ENCODE results near the gene DLL4.

DLL4 gene

DNA sequence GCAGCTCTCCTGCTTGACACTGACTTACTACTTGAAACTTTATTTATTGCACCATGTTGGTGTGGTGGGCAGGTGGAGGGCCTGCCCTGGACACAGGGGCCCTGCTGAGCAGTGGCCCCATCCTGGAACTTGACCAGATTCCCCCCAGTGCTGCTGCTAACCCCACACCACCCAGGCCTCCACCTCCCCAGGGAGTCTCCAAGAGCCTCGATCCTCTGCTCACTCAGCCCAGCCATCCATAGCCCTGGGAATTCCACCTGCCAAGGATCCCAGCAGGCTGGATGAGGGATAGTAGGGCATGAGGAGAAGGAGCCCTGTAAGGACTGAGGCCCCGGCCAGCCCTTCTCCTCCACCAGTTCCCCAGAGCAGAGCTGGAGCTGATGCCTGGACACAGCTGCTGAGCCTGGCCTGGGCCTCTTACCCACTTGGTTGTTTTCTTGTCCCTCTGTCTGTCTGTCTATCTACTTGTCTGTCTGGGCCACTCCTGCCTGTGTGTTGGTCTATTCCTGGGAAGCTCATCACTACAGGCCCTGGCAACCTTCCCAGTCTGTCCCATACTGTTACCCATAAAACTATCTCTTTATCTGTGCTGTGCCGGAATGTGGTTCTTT is 26.9 kb downstream of the DLL4 start:
- ChIA-PET POLR2A (interaction anchor here (0.6 to 9.1 kb wide), 7 partner anchors 8 to 376 kb away, joined by 3 to 146 read pairs (median 4); partner anchors contain the start of gene OIP5), CTCF (no interaction called here)
- DNase-seq (ENCODE audit: extremely low spot score): no peak

DNA sequence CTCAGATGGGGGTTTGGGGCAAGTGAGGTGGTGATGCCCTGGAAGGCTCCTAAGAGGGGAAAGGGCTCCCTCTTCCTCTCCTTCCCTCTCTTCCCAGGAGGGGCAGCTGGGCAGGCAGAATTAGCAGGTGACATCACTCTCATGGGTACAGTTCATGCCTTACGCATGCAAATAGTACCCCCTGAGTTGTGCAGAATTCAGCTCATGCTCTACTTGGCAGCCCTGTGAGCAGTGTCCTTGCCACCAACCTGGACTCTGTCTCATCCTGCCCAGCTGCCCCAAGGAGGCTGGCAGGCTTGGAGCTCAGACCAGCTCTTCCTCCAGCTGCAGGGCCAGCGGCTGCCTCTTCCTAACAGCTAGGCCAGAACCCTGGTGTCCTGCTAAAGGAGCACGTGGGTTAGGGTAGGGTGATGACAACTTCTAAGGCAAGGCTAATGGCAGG is 27.4 kb downstream of the DLL4 start:
- ChIA-PET POLR2A (interaction anchor here (0.6 to 9.1 kb wide), 9 partner anchors 11 to 376 kb away, joined by 3 to 146 read pairs (median 4); partner anchors contain the start of gene OIP5), CTCF (interaction anchor here (1.0 kb wide), 1 partner anchor 15 kb away, joined by 3 read pairs; no protein-coding TSS in a partner anchor)
- TF ChIP-seq L3MBTL2 (conservative IDR thresholded peaks at IDR 0.05): no peak
- TF ChIP-seq, protein P1, sequence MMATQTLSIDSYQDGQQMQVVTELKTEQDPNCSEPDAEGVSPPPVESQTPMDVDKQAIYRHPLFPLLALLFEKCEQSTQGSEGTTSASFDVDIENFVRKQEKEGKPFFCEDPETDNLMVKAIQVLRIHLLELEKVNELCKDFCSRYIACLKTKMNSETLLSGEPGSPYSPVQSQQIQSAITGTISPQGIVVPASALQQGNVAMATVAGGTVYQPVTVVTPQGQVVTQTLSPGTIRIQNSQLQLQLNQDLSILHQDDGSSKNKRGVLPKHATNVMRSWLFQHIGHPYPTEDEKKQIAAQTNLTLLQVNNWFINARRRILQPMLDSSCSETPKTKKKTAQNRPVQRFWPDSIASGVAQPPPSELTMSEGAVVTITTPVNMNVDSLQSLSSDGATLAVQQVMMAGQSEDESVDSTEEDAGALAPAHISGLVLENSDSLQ (IDR thresholded peaks at IDR 0.05): no peak
- DNase-seq (ENCODE audit: extremely low spot score): no peak

More for the DNA sequence above, 26.9 kb downstream of the DLL4 start:
- no peak for TF ChIP-seq NFRKB (IDR thresholded peaks at IDR 0.05)
- TF ChIP-seq TARDBP (IDR thresholded peaks at IDR 0.05): no peak
- no peak for TF ChIP-seq SUZ12 (IDR thresholded peaks at IDR 0.05)
- no peak for TF ChIP-seq SP1 (IDR thresholded peaks at IDR 0.05)
- TF ChIP-seq ZNF384 (IDR thresholded peaks at IDR 0.05): no peak

DNA sequence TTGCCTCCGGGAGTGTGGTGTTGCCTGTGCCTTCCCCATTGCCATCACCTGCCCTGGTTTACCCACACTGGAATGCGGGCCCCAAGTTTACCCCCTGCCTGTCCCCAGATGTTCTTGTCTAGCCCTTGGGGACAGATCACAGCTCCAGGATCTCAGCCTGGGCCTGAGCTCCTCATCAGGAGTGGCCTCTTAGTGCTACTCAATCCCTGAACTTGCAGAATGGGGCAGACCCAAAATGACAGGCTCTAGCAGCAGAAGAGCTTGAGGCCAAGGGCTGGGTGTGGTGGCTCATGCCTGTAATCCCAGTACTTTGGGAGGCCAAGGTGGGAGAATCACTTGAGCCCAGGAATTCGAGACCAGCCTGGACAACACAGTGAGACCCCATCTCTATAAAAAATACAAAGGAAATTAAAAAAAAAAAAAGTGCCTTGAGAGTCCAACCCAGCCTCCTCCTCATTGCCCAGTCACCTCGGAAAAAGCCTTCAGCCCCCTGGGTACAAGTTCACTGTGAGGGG is 28.0 kb downstream of the DLL4 start:
- TF ChIP-seq ELF4 (IDR thresholded peaks at IDR 0.05) (no peak), BHLHE40 (IDR thresholded peaks at IDR 0.05; ENCODE audit: borderline replicate concordance) (no peak), ZNF384 (IDR thresholded peaks at IDR 0.05) (no peak), LEF1 (IDR thresholded peaks at IDR 0.05; ENCODE audit: borderline replicate concordance) (no peak), L3MBTL2 (conservative IDR thresholded peaks at IDR 0.05) (no peak)
- TF ChIP-seq, protein P1 (IDR thresholded peaks at IDR 0.05): no peak
- no peak for DNase-seq (ENCODE audit: extremely low spot score)
- CTCF ChIA-PET: interaction anchor here (1.0 kb wide), 1 partner anchor 16 kb away, joined by 3 read pairs; no protein-coding TSS in a partner anchor
- POLR2A ChIA-PET: interaction anchor here (0.9 to 9.1 kb wide), 9 partner anchors 11 to 375 kb away, joined by 3 to 146 read pairs (median 4); partner anchors contain the start of gene OIP5

DNA sequence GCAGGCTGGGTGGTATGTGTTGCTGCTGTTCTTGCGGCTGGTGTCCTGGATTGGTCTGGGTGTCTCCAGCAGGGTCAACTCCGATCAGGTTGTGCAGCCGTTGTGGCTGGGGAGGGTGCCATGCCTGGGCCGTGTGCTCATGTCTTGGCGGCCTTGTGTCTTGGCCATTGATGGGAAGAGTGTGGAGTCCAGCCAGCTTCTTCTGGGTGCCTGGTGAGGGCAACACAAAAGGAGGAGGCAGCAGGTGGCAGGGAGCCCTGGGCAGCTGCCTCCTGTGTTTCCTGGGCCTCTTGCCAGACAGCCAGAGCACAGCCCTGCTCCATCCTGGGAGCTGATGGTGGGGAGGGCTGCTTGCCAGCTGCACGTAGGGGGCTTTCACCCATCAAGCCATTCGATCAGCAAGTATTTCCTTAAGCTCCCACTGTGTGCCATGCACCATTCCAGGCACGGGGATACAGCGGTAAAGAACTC is 28.5 kb downstream of the DLL4 start:
- TF ChIP-seq TARDBP (IDR thresholded peaks at IDR 0.05) (no peak), BHLHE40 (IDR thresholded peaks at IDR 0.05; ENCODE audit: borderline replicate concordance) (no peak)
- ChIA-PET CTCF (interaction anchor here (1.0 kb wide), 2 partner anchors 16 kb away, joined by 3 read pairs; no protein-coding TSS in a partner anchor), POLR2A (interaction anchor here (1.0 to 9.1 kb wide), 7 partner anchors 11 to 158 kb away, joined by 3 to 146 read pairs (median 4); no protein-coding TSS in a partner anchor)
- DNase-seq (ENCODE audit: extremely low spot score): no peak

DNA sequence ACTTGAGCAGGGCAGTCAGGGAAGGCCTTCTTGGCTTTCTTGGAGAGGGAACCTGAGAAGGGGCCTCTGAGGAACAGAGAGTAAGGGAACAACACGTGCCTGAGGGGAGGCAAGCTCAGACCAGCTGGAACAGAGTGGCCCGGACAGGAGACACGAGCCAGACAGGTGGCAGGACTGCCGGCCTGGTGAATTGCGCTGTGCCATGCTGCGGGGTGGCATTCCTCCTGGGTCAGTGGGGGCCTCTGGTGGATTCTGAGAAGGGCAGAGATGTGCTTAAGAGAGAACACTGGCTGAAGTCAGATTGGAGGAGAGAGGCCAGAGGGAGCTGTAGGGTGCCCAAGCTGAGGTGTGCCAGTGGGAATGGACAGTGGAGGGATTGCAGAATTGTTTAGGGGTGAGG is 29.0 kb downstream of the DLL4 start:
- POLR2A ChIA-PET: interaction anchor here (1.0 to 9.1 kb wide), 4 partner anchors 10 to 157 kb away, joined by 3 to 146 read pairs (median 5); no protein-coding TSS in a partner anchor
- CTCF ChIA-PET: interaction anchor here (1.0 kb wide), 1 partner anchor 16 kb away, joined by 3 read pairs; no protein-coding TSS in a partner anchor
- no peak for DNase-seq (ENCODE audit: extremely low spot score)
- TF ChIP-seq ARNT (IDR thresholded peaks at IDR 0.05): no peak
- no peak for TF ChIP-seq FOXA1 (IDR thresholded peaks at IDR 0.05)
- TF ChIP-seq SUZ12 (IDR thresholded peaks at IDR 0.05): no peak
- no peak for TF ChIP-seq LEF1 (IDR thresholded peaks at IDR 0.05; ENCODE audit: borderline replicate concordance)
- TF ChIP-seq CTBP1 (IDR thresholded peaks at IDR 0.05; ENCODE audit: borderline replicate concordance): no peak

DNA sequence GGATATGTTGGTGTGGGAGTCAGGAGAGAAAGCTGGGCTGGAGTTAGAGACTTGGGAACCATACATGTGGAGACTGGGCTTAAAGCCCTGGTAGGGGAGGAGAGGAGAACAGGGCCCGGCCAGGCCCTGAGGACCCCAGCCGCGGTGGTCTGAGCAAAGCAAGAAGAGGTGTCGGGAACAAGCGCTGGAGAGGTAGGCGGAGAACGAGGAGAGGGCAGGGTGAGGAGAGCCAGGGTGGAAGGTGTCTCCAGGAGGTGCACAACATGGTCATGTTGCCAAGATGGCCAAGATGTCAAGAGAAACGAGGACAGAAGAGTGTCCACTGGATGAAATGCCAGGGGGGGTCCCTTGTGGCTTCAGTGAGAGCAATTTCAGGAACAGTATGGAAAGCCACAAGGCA is 29.6 kb downstream of the DLL4 start:
- POLR2A ChIA-PET: interaction anchor here (1.1 to 9.1 kb wide), 2 partner anchors 17 to 157 kb away, joined by 3 to 146 read pairs; no protein-coding TSS in a partner anchor
- CTCF ChIA-PET: interaction anchor here (1.0 kb wide), 1 partner anchor 17 kb away, joined by 3 read pairs; no protein-coding TSS in a partner anchor
- TF ChIP-seq ZNF384 (IDR thresholded peaks at IDR 0.05) (no peak), FOXM1 (IDR thresholded peaks at IDR 0.05; ENCODE audit: borderline replicate concordance) (no peak), BHLHE40 (IDR thresholded peaks at IDR 0.05; ENCODE audit: borderline replicate concordance) (no peak), L3MBTL2 (conservative IDR thresholded peaks at IDR 0.05) (no peak), SP1 (IDR thresholded peaks at IDR 0.05) (no peak), HDGF (IDR thresholded peaks at IDR 0.05; ENCODE audit: borderline replicate concordance) (no peak), FOXA1 (IDR thresholded peaks at IDR 0.05) (no peak), ARNT (IDR thresholded peaks at IDR 0.05) (no peak), LEF1 (IDR thresholded peaks at IDR 0.05; ENCODE audit: borderline replicate concordance) (no peak), ELF4 (IDR thresholded peaks at IDR 0.05) (no peak), NFRKB (IDR thresholded peaks at IDR 0.05) (no peak)
- TF ChIP-seq, protein P1 (IDR thresholded peaks at IDR 0.05): no peak
- no peak for DNase-seq (ENCODE audit: extremely low spot score)
